ENCODE data around the gene TIMM17A.

TIMM17A gene

GRCh38 chr1:202007304-202007703 is 52.0 kb downstream of the TIMM17A start:
- H3K4me3 ChIP-seq (ENCODE audit: control insufficient read depth, low read depth, low read length) = no peak overlapping the region
- no peak for TF ChIP-seq CTCF (IDR thresholded peaks at IDR 0.05; ENCODE audit: control insufficient read depth, insufficient read depth, low read depth, low read length, missing control alignments)
- no peak for DNase-seq (ENCODE audit: low read depth)

- H3K4me3 ChIP-seq (ENCODE audit: control insufficient read depth, low read depth, low read length) = no peak overlapping the region
- no peak for TF ChIP-seq CTCF (IDR thresholded peaks at IDR 0.05; ENCODE audit: control insufficient read depth, insufficient read depth, low read depth, low read length, missing control alignments)
- no peak for DNase-seq (ENCODE audit: low read depth)
Measured at GRCh38 chr1:202007805-202008489, 52.6 kb downstream of the TIMM17A start.

GRCh38 chr1:202009326-202010179 is 54.2 kb downstream of the TIMM17A start:
- H3K4me3 ChIP-seq (ENCODE audit: control insufficient read depth, low read depth, low read length) = no peak overlapping the region
- DNase-seq (ENCODE audit: low read depth) = no peak
- peak; percentile 89 for TF ChIP-seq CTCF (IDR thresholded peaks at IDR 0.05; ENCODE audit: control insufficient read depth, insufficient read depth, low read depth, low read length, missing control alignments)

GRCh38 chr1:202010180-202011015 is 55.1 kb downstream of the TIMM17A start, which contains the start of gene ELF3:
Gene ELF3, plus strand, starts transcription at chr1:202010587. Its CDS starts 550 bp downstream, at chr1:202011137.
- H3K4me3 ChIP-seq (ENCODE audit: control insufficient read depth, low read depth, low read length) = no peak within 1 kb of the TSS
- no peak for TF ChIP-seq CTCF (IDR thresholded peaks at IDR 0.05; ENCODE audit: control insufficient read depth, insufficient read depth, low read depth, low read length, missing control alignments)
- no peak for DNase-seq (ENCODE audit: low read depth)

GRCh38 chr1:202011994-202012393 is 56.7 kb downstream of the TIMM17A start:
- H3K4me3 ChIP-seq (ENCODE audit: control insufficient read depth, low read depth, low read length) = no peak overlapping the region
- no peak for DNase-seq (ENCODE audit: low read depth)
- no peak for TF ChIP-seq CTCF (IDR thresholded peaks at IDR 0.05; ENCODE audit: control insufficient read depth, insufficient read depth, low read depth, low read length, missing control alignments)
